Body of pancreas (tissue), 4 donors: ENCODE results near the gene CHMP4B. TPM values are rescaled to one million over a fixed set of nuclear protein-coding genes. Genes with fewer than 3 reads are reported as not detected.
A peak's percentile ranks its signal among the peaks of the same experiment; 100 is the strongest.

Experiments
- ATAC-seq: fragments of 150-250 bp; one replicate; pipeline ENCODE4 v1.9.1; 2016
- DNase-seq, 4 donors: peaks; one replicate each; pipeline ENCODE4 v3.0.0-alpha.2; 2019
- H3K27ac ChIP-seq, 4 donors: fragments of 200-600 bp; sonication (generic); 1 replicate in 3 of 4; 2 replicates in 1 of 4; pipeline versions ENCODE4 v1.5.1 to v1.6.1; 2016 to 2019; ENCODE audit warnings: mild to moderate bottlenecking in 1 of 4, mixed read lengths in 1 of 4, moderate library complexity in 1 of 4
- H3K27me3 ChIP-seq, 2 donors: fragments of 200-600 bp; sonication (generic); one replicate each; pipeline ENCODE4 v1.6.0; 2016; ENCODE audit warnings: mild to moderate bottlenecking in 1 of 2
- H3K36me3 ChIP-seq, 2 donors: fragments of 200-600 bp; sonication (generic); replicated peaks in 1 of 2; 2 replicates each; pipeline ENCODE4 v1.5.1; 2016; ENCODE audit warnings: low read depth in 2 of 2; ENCODE audit not compliant: insufficient read depth in 1 of 2
- H3K4me1 ChIP-seq: fragments of 200-600 bp; sonication (generic); one replicate; pipeline ENCODE4 v1.6.0; 2016
- H3K4me3 ChIP-seq, 2 donors: fragments of 200-600 bp; sonication (generic); 1 replicate in 1 of 2; 2 replicates in 1 of 2; pipeline ENCODE4 v1.5.1; 2016 to 2019
- H3K9me3 ChIP-seq, 3 donors: fragments of 200-600 bp; sonication (generic); 1 replicate in 2 of 3; 2 replicates in 1 of 3; pipeline ENCODE4 v1.5.1; 2016
- CTCF ChIP-seq, 7 experiments: fragments of 450-650 bp in 4 of 7; fragments of 200-600 bp in 3 of 7; sonication (generic) in 3 of 7; IDR thresholded peaks; one replicate each; pipeline ENCODE4 v1.5.1; 2016 to 2019; ENCODE audit warnings: antibody characterized with exemption in 7 of 7
- POLR2A ChIP-seq, 3 donors: fragments of 450-650 bp; IDR thresholded peaks; one replicate each; pipeline ENCODE4 v1.6.1; 2016; ENCODE audit warnings: antibody characterized with exemption in 3 of 3, mild to moderate bottlenecking in 2 of 3
- WGBS, 2 donors: methylation state at CpG; one replicate each; pipeline ENCODE4 v1.1.5; 2017; 5-methylcytosine and 5-hydroxymethylcytosine counted together
- intact Hi-C: fragments of 100-400 bp; cut with DNase I; formaldehyde crosslinking; loops from one replicate; pipeline ENCODE4 v1.15.1; 2023
- total RNA-seq, 2 donors: library from RNA; depleted of rRNA; stranded (reverse); fragments of >200 nt; gene quantifications; one replicate each; pipeline ENCODE4 v1.1.0, GENCODE V29; 2016

Gene CHMP4B
- total RNA-seq, 2 donors from 2014 or later, result 24.1 to 43.3 TPM

- no peaks in the 10 kb centered on the region for H3K9me3 ChIP-seq
- peak in 1 of 4 donors; percentile 29 for DNase-seq
- no peaks in the 10 kb centered on the region for H3K27me3 ChIP-seq
- TF ChIP-seq CTCF (IDR thresholded peaks at IDR 0.05), result no peak
- no peak for TF ChIP-seq POLR2A (IDR thresholded peaks at IDR 0.05)
- 75 to 77% methylated on average over 6 of the region's 6 CpGs for WGBS, 2 donors
- no peak for ATAC-seq
- H3K36me3 ChIP-seq, result peaks cover 0 to 5% of the 10 kb centered on the region in 2 donors
- H3K4me3 ChIP-seq, result no peak overlapping the region
- H3K27ac ChIP-seq, result no peak overlapping the region
- H3K4me1 ChIP-seq, result peaks cover 34% of the 10 kb centered on the region
- intact Hi-C loops, result no loop called here
Measured at GRCh38 chr20:33846291-33846935, 35.3 kb downstream of the CHMP4B start.

- intact Hi-C loops, result no loop called here
- TF ChIP-seq CTCF (IDR thresholded peaks at IDR 0.05), result no peak
- TF ChIP-seq POLR2A (IDR thresholded peaks at IDR 0.05), result no peak
- DNase-seq, result no peak
- Histone ChIP-seq H3K4me1 (peaks cover 28% of the 10 kb centered on the region), H3K4me3 (no peak overlapping the region), H3K27ac (no peak overlapping the region), H3K36me3 (peaks cover 0 to 8% of the 10 kb centered on the region in 2 donors), H3K9me3 (no peaks in the 10 kb centered on the region), H3K27me3 (no peaks in the 10 kb centered on the region)
- no peak for ATAC-seq
Measured at GRCh38 chr20:33847006-33847405, 35.9 kb downstream of the CHMP4B start.

GRCh38 chr20:33848391-33848790 is 37.2 kb downstream of the CHMP4B start:
- intact Hi-C loops, result no loop called here
- DNase-seq (no peak), ATAC-seq (no peak)
- no peaks in the 10 kb centered on the region for H3K27me3 ChIP-seq
- TF ChIP-seq CTCF (IDR thresholded peaks at IDR 0.05), result no peak
- TF ChIP-seq POLR2A (IDR thresholded peaks at IDR 0.05), result no peak
- peaks cover 0 to 15% of the 10 kb centered on the region in 2 donors for H3K36me3 ChIP-seq
- 87 to 92% methylated on average over 16 to 19 of the region's 19 CpGs for WGBS, 2 donors
- no peaks in the 10 kb centered on the region for H3K9me3 ChIP-seq
- no peak overlapping the region for H3K4me3 ChIP-seq
- H3K27ac ChIP-seq, result no peak overlapping the region
- peaks cover 15% of the 10 kb centered on the region for H3K4me1 ChIP-seq

- WGBS, 2 donors, result 84 to 86% methylated on average over 3 of the region's 3 CpGs
Measured at GRCh38 chr20:33850159-33850558, 39.0 kb downstream of the CHMP4B start.

More at GRCh38 chr20:33850159-33850558, 39.0 kb downstream of the CHMP4B start:
- ATAC-seq (no peak), DNase-seq (no peak)
- intact Hi-C loops, result no loop called here
- no peak overlapping the region for H3K27ac ChIP-seq
- H3K4me1 ChIP-seq, result peaks cover 5% of the 10 kb centered on the region
- TF ChIP-seq POLR2A (IDR thresholded peaks at IDR 0.05) (no peak), CTCF (IDR thresholded peaks at IDR 0.05) (no peak)
- H3K36me3 ChIP-seq, result peaks cover 0 to 20% of the 10 kb centered on the region in 2 donors
- H3K9me3 ChIP-seq, result no peaks in the 10 kb centered on the region
- no peak overlapping the region for H3K4me3 ChIP-seq
- H3K27me3 ChIP-seq, result no peaks in the 10 kb centered on the region
